WTC11 (cell line): ENCODE measurements around the gene EPN3.

Experiments used
- ATF3 ChIP-seq: sonication (generic); formaldehyde crosslinking; conservative IDR thresholded peaks from 2 replicates; pipeline ENCODE4 v1.8.1; 2022; ENCODE audit warnings: mild to moderate bottlenecking, missing genetic modification reagents
- ATF6 ChIP-seq: sonication (generic); formaldehyde crosslinking; IDR thresholded peaks from 2 replicates; pipeline ENCODE4 v1.8.1; 2023; ENCODE audit warnings: mild to moderate bottlenecking, missing genetic modification reagents
- CTCF ChIP-seq: fragments of 200-600 bp; IDR thresholded peaks from 2 replicates; pipeline ENCODE4 v1.8.0; 2022; ENCODE audit warnings: antibody characterized with exemption
- ELF4 ChIP-seq: sonication (generic); formaldehyde crosslinking; IDR thresholded peaks from 2 replicates; pipeline ENCODE4 v1.8.1; 2022; ENCODE audit warnings: low read depth, mild to moderate bottlenecking, moderate library complexity, missing genetic modification reagents
- JUN ChIP-seq: sonication (generic); formaldehyde crosslinking; IDR thresholded peaks from 2 replicates; pipeline ENCODE4 v1.8.0; 2023; ENCODE audit warnings: mild to moderate bottlenecking, missing genetic modification reagents
- PRDM15 ChIP-seq: sonication (generic); formaldehyde crosslinking; IDR thresholded peaks from 2 replicates; pipeline ENCODE4 v1.8.0; 2022; ENCODE audit warnings: missing genetic modification reagents
- STAT6 ChIP-seq: sonication (generic); formaldehyde crosslinking; conservative IDR thresholded peaks from 2 replicates; pipeline ENCODE4 v1.8.1; 2023; ENCODE audit warnings: mild to moderate bottlenecking, low read depth, missing genetic modification reagents, moderate library complexity
- TEAD4 ChIP-seq: sonication (generic); formaldehyde crosslinking; IDR thresholded peaks from 2 replicates; pipeline ENCODE4 v1.8.0; 2022; ENCODE audit warnings: mild to moderate bottlenecking, missing genetic modification reagents
- TP53 ChIP-seq: sonication (generic); formaldehyde crosslinking; IDR thresholded peaks from 2 replicates; pipeline ENCODE4 v1.8.1; 2023; ENCODE audit warnings: mild to moderate bottlenecking, missing genetic modification reagents
- USF2 ChIP-seq: sonication (generic); formaldehyde crosslinking; IDR thresholded peaks from 2 replicates; pipeline ENCODE4 v1.8.1; 2023; ENCODE audit warnings: mild to moderate bottlenecking, missing genetic modification reagents, moderate library complexity

- no peak for TF ChIP-seq PRDM15
- no peak for TF ChIP-seq CTCF
- TF ChIP-seq ATF6 (CRISPR knock-in tag), result no peak
- no peak for TF ChIP-seq USF2 (CRISPR knock-in tag)
- TF ChIP-seq ELF4 (CRISPR knock-in tag), result no peak
- TF ChIP-seq TEAD4 (CRISPR knock-in tag), result no peak
- TF ChIP-seq STAT6, result no peak
- no peak for TF ChIP-seq ATF3 (CRISPR knock-in tag)
- TF ChIP-seq JUN (CRISPR knock-in tag), result no peak
- TF ChIP-seq TP53 (CRISPR knock-in tag), result no peak
These were observed 33.3 kb upstream of the EPN3 start for GRCh38 chr17:50499270-50499669.
